GM21423 (cell line): ENCODE measurements around the gene BCAR1.
"Not testable (repeated sequence)": the region's sequence is repeated elsewhere in the genome, so short reads cannot be mapped to it uniquely, and the experiment has no call there.

Experiments
- ATAC-seq: cut with Tn5 transposase; IDR thresholded peaks from one replicate; pipeline ENCODE4 v1.9.1; 2021; ENCODE audit warnings: mild to moderate bottlenecking, moderate library complexity; ENCODE audit not compliant: unreplicated experiment

BCAR1 gene

GRCh38 chr16:75240633-75241032 lies 10.8 kb downstream of the BCAR1 start:
- ATAC-seq: not testable (repeated sequence)

- ATAC-seq: no peak
Measured at GRCh38 chr16:75239542-75240122, 11.8 kb downstream of the BCAR1 start.

- no peak for ATAC-seq
Measured at GRCh38 chr16:75238853-75239541, 12.4 kb downstream of the BCAR1 start.

- ATAC-seq: no peak
Measured at GRCh38 chr16:75238132-75238852, 13.1 kb downstream of the BCAR1 start.

- no peak for ATAC-seq
Measured at GRCh38 chr16:75237398-75238131, 13.9 kb downstream of the BCAR1 start.

GRCh38 chr16:75236736-75237397 lies 14.6 kb downstream of the BCAR1 start:
- ATAC-seq: no peak

- no peak for ATAC-seq
Measured at GRCh38 chr16:75236232-75236631, 15.2 kb downstream of the BCAR1 start.

GRCh38 chr16:75235721-75236193 lies 15.7 kb downstream of the BCAR1 start:
- ATAC-seq: no peak

- ATAC-seq: no peak
Measured at GRCh38 chr16:75234856-75235696, 16.3 kb downstream of the BCAR1 start.

- no peak for ATAC-seq
Measured at GRCh38 chr16:75233611-75233938, 17.8 kb downstream of the BCAR1 start.

- no peak for ATAC-seq
Measured at GRCh38 chr16:75231570-75231969, 19.9 kb downstream of the BCAR1 start.

- no peak for ATAC-seq
Measured at GRCh38 chr16:75230471-75231110, 20.8 kb downstream of the BCAR1 start.

- no peak for ATAC-seq
Measured at GRCh38 chr16:75229172-75230031, 22.0 kb downstream of the BCAR1 start.

GRCh38 chr16:75228143-75228976 lies 23.1 kb downstream of the BCAR1 start:
- no peak for ATAC-seq

GRCh38 chr16:75227361-75228142 lies 23.9 kb downstream of the BCAR1 start:
- no peak for ATAC-seq

GRCh38 chr16:75226550-75227360 lies 24.7 kb downstream of the BCAR1 start:
- no peak for ATAC-seq
